ENCODE results near the gene SLC9A9.

GRCh38 chr3:143464850-143465249 lies 383.4 kb downstream of the SLC9A9 start:
- TF ChIP-seq TSHZ2 (CRISPR knock-in tag; IDR thresholded peaks at IDR 0.05), result no peak
- TF ChIP-seq BACH2 (CRISPR knock-in tag; IDR thresholded peaks at IDR 0.05; ENCODE audit: borderline replicate concordance), result no peak
- no peak for TF ChIP-seq CREB5 (CRISPR knock-in tag; IDR thresholded peaks at IDR 0.05; ENCODE audit: low read depth)
- no peak for TF ChIP-seq OSR1 (CRISPR knock-in tag; IDR thresholded peaks at IDR 0.05)
- TF ChIP-seq ZFP30 (CRISPR knock-in tag; IDR thresholded peaks at IDR 0.05), result no peak
- TF ChIP-seq PATZ1 (CRISPR knock-in tag; IDR thresholded peaks at IDR 0.05; ENCODE audit: borderline replicate concordance), result no peak
- TF ChIP-seq CSRNP3 (CRISPR knock-in tag; IDR thresholded peaks at IDR 0.05), result no peak
- TF ChIP-seq CSDC2 (CRISPR knock-in tag; IDR thresholded peaks at IDR 0.05), result no peak
- TF ChIP-seq PPARA (CRISPR knock-in tag; IDR thresholded peaks at IDR 0.05; ENCODE audit: borderline replicate concordance), result no peak
- no peak for TF ChIP-seq ISL1 (CRISPR knock-in tag; IDR thresholded peaks at IDR 0.05)
- no peak for TF ChIP-seq TCF4 (CRISPR knock-in tag; IDR thresholded peaks at IDR 0.05; ENCODE audit: borderline replicate concordance)
- TF ChIP-seq ZFP3 (CRISPR knock-in tag; IDR thresholded peaks at IDR 0.05), result no peak
